ENCODE data around the gene SMAD5.
A peak's percentile ranks its signal among the peaks of the same experiment; 100 is the strongest.

SMAD5 gene

GRCh38 chr5:136215812-136216211 is 83.2 kb downstream of the SMAD5 start:
- no peak for DNase-seq

DNA sequence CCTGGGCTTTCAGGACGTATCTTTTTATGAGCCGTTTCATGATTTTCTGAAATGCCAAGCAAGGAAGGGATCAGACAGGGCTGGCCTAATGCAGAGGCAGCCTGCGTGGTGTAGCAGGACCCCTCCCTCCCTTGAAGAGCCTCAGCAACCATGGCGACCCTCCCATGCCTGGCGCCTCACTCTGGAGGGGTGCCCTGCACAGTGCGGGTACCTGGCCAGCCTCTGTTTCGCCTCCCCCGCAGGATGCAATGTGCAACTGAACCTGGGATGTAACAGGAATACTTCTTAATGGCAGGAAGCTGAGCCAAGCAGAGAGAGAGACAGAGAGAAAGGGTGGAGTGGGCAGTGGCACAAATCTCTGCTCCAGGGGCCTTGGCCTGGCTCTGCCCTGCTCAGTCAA is 83.6 kb downstream of the SMAD5 start:
- no peak for DNase-seq

DNA sequence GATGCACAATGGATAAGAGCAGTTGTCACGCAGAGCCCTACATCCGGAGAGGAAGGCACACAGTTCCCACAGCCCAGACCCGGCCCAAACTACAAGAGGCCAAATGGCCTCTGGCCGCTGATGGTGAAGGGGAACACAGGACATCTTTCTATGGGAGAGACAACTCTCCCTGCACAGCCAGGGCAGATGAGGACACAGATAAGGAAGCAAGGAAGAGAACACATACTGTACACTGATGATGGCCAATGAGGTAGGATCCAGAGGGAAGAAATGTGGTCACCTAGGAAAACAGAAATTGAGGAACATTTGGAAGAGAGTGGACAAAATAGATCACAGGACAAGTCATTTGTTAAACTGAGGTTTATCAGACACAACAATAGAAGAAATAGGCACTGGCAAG is 88.7 kb downstream of the SMAD5 start:
- no peak for DNase-seq

DNA sequence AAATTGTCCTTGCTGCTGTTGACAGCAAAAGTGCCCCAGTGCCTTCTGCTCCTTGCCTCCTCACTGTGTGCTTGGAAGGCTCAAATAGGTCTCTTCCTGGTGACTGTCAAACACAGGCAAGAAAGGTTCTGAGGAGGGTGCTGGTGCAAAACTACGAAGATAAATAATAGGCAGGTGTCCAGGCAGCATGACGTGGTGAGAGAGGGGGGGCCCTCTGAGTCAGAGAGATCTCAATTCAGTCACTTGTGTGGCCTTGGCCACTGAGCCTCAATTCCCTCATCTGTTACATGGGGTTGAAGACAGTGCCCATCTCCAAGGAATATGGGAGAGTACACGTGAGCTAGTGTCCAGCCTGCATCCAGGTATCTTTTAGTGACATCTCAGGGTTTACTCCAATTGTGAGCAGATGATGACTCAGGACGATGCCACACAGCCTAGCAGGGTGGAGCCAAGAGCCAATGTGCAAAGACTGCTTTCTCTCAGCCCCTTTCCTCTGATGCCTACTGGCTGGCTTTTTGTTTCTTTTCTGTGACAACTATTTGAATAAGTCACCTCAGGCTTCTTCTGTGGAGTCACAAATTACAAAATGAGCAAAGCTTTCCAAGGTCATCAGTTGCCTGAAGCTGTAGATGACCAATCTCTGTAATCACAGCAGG is 90.1 kb downstream of the SMAD5 start:
- DNase-seq: no peak

- DNase-seq: no peak
These were observed 93.2 kb downstream of the SMAD5 start for GRCh38 chr5:136225796-136226195.

- no peak for DNase-seq
These were observed 93.8 kb downstream of the SMAD5 start for GRCh38 chr5:136226401-136226800.

DNA sequence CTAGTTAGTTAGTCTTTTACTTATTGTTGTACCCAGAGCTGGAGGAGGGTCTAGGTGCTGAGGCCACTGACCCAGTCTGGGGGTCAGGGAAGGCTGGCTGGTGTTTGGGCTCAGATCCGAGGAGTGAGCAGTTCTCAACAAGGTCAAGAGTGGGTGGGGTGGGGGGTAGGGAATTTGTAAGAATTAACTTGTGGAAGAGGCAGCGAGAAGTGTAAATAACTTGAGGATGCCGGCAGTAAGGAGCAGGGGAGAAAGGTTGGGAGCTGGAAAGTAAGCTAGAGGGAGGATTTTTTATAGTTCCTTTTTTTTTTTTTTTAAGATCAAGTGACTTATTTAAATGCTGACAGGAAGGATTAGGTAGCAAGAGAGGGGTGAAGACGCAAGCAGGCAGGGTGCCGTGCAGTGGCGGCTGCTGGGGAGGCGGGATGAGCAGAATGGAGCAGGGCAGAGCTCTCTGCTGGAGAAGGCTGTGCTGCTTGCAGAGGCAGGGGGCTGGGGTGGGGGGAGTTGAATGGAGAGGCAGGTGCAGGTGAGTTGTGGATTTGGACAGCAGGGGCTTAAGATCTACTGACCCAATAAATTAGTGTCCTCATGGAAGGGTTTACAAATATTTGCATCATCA is 95.6 kb downstream of the SMAD5 start:
- DNase-seq: peak in 12 of 56 donors; percentile 4 to 35 (median 12)

- no peak for DNase-seq
These were observed 97.5 kb downstream of the SMAD5 start for GRCh38 chr5:136230176-136230575.

DNA sequence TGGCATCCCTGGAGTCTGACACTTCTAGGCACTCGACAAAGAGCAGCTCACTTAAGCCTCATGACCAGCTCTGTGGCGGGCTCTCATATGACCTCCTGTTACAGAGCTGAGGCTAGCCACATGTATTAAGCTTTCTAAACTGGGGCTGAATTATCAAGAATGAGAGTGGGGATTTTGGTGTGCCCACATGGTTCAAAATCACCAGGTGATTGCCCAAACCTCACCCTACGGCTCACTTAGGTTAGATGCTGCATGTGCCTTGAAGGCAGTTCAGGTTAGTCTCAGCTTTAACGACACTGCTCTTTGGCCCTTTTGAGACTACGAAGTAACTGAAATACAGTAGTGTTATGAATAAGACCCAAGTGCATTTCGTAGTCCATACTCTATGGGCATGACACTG is 99.7 kb downstream of the SMAD5 start:
- DNase-seq: no peak
